Medulla oblongata (tissue), 1 donor: Measurements from ENCODE around the gene NPFFR2.
"Not testable (repeated sequence)": the region's sequence is repeated elsewhere in the genome, so short reads cannot be mapped to it uniquely, and the experiment has no call there.

ENCODE experiments used
- DNase-seq: peaks from one replicate; pipeline ENCODE4 v3.0.0-alpha.2; 2015; ENCODE audit errors: extremely low spot score

The NPFFR2 gene

DNA sequence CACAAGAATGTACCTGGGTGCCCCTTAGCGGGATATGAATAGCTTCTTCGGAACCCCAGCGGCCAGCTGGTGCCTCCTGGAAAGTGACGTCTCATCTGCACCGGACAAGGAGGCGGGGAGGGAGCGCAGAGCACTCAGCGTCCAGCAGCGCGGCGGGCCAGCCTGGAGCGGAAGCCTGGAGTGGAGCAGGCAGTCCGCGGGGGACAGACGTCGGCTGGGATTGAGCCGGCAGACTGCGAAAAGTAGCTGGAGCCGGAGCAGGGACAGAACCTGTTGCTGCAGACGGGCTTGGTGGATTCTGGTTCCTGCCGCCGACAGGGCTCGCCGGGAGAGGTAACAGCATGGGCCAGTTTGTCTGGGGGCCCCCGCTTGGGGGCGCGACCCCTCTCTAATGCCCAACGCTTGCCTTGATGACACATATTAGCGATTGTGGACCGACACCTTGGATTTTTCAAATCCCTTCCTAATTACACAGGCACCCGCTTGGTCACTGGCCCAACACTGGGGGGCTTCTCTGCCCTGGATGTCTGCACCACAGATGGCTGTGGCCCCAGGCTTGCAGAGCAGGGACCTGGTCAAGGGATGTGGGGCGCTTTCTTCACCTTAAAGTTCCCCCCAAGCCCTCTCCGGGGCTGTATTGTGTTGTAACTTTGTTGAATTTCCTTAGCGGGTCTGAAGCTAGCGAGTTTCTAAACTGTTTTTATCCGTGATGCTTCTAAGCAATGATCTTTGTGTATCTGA is at the start of gene NPFFR2:
Gene NPFFR2, plus strand, starts transcription at position 133 of the 741 bp plus-strand sequence. CDS start 96,592 bp downstream, outside the sequence.
- DNase-seq: no peak

DNA sequence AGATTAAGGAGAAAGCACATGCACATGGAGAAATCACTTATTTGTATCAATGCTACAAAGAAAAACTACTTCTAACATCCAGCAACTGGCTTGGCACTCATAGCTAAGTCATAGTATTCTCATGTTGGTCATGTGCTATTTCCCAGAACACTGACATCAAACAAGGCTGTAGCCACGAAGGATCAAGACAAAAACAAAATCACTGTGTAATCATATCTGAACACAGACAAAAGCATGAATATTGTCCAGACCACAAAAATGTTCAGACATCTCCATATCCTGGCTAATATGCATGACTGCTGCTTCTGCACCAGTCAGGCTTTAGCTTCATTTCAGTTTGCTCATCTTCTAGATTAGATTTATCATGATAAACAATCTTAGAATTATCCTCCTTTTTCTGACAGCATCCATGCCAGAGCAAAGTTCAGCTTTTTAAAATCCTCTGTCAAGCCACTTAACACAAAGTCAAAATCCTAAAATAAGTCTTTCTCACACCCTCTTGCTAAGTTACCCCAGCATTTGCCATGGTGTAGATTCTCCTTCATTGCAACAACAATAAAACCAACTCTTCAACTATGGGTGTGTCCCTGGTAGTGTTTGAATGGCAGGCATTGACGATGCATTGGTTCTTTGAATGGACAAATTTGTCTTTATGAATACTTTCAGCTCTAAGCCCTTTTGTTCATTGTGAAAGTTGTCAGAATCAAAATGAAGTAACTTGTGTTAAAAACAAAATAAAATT is 39.1 kb upstream of the NPFFR2 start:
- no peak for DNase-seq

DNA sequence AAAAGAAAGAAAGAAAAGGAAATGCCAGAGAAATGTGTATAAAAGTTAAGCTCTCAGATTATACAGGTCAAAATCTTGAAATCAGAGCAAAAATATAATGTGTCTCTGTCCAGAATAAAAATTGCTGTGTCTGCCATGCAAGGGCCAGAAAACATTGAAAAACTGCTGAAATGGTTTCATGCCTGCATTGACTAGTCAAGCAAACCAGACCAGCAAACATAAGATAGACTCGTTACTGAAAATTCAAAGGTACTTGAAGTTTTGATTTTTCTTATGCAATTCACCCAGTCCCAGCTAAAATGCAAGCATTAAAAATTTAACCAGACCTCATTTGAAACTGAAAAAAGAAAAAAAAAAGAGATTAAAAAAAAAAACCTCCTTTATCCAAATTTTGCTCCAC is 37.2 kb upstream of the NPFFR2 start:
- no peak for DNase-seq

DNA sequence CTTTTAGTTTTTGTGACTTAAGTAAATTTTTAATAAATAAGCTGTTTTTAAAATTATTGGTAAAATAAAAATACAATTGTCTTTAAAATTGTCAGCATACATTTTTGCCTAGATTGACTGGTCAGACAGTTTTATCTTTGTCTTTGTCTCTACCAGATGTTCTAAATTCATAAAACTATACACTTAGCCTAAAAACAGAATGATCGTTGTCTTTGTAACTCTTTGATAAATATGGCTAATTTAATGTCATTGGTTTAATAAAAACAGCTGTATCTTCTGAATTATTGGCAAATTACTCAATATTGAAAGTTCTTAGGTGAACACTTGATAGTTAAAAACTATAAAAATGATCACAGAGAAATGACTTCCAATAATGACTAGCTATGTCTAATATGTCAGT is 36.5 kb upstream of the NPFFR2 start:
- no peak for DNase-seq

DNA sequence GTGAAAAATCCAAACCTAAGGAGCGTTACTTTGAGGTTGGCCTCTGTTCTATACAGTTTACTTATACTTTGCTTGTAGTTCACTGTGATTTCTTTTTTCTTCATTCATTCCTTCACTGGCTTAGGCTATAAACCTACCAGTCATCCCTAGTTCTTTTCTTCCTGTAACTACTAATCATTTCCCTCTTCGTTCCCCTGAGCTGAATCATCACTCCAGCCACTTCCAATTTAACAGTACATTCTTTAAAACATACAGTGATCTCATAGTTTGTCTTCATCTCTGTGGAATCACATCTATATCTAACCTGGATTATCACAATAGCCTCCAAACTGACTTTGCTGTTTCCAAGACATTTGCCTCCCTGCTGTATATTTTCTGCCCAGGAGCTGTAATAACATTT is 25.2 kb upstream of the NPFFR2 start:
- no peak for DNase-seq

DNA sequence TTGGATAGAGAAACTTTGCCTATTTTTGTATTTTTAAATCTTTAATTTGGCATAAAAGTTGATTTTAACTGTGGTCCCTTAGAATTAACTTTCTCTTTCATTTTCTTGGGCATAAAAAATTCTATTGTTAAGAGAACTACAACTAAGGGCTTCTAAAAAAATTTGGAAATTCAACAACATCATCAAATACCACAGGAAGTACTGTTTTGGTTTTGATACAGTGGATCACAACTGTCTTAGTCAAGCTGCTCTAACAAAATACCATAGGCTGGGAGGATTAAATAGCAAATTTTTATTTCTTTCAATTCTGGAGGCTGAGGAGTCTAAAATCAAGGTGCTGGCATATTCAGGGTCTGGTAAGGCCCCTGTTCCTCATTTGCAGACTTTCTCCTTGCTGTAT is 19.9 kb upstream of the NPFFR2 start:
- no peak for DNase-seq

DNA sequence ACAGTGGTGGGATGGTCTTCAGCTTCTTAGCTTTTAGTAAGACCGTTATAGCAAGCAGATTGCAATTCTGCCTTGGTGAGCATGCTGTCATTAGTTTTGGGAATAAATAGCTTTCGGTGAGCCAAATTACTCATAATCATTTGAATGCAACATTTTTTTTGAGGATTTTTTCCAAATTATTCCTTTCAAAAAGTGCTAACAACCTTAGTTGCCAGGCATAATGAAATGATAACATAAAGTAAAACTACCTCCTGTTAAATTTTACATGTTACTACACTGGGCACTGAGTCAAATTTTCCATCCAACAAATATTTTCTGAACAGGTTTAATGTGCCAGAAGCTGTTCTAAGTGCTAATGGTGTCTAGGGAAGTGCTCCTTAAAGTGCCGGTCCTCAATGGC is 15.8 kb upstream of the NPFFR2 start:
- DNase-seq: no peak

DNA sequence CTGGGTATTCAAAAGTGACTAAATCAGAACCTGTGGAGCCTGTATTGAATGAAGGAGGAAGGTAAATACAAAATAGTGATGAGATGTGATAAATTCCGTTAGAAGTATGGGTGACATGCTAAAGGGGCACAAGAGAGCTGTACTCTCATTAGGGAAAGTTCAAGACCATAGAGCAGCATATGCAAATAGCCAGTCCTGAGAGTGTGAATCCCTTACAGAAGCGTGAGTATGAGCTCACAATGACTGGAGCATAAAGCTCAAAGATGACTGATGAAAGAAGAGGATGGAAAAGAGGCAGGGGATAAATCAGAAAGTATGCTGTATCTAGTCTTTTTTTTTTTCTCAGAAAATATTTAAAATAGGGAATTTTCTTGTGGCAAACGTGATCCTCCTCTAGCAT is 12.1 kb upstream of the NPFFR2 start:
- DNase-seq: no peak

DNA sequence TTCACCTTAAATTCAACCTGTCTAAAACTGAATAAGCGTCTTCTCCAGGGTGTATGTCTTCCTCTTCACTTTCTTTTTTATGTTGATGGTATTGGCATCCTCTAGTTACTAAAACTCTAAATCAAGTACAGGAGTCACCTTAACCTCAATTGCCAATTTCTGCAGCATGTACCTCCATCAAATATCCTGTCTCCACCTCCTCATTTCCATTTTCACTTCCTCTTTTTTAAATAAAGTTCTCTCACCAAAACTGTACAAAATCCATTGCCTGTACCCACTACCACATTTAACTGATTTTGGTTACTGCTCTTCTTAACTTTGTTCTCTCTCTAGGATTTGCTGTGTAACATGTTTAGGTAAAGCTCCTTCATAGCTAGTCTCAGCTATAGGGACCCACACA is 9.2 kb upstream of the NPFFR2 start:
- no peak for DNase-seq

DNA sequence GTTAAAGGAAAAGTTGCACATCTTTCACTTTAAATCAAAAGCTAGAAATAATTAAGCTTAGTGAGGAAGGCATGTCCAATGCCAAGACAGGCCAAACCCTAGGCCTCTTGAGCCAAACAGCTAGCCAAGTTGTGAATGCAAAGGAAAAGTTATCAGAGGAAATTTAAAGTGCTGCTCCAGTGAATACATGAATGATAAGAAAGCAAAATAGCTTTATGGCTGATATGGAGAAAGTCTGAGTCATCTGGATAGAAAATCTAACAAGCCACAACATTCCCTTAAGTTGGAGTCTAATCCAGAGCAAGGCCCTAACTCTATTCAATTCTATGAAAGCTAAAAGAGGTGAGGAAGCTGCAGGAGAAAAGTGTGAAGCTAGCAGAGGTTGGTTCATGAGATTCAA is 23.8 kb downstream of the NPFFR2 start:
- no peak for DNase-seq

DNA sequence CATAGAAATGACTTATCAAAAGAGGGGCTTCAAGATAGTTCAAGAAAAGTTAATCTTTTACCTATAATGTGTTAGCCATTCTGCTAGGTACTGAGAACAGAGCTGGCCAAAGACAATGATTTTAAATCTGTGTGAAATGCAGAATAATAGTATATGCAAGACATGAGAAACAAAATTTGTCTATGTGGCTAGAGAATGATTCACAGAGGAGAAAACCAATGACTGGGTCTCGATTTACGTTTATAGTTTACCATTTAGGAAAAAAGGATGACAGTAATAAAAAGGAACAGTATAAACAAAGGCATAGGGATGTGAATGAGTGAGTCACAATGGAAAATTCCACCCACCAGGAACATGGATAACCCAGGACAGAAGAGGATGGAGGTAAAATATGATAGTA is 31.9 kb downstream of the NPFFR2 start:
- no peak for DNase-seq

DNA sequence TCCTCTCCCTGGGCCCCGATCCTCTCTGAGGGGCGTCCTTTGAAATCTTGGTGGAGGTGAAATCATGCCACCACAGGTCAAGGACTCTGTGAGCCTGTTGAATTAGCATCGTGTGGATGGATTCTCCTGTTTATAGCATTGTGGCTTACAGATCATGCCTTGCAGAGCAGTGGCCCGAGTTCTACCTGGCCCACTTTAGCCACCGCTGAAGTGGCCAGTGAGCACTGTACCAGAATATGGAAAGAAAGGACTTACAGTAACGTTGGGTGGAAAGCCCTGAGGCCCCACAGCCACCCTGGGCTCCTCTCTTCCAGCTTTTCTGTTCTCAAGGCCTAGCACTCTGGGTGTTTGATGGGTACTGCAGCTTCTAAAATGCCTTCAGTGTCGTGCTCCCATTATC is 35.3 kb downstream of the NPFFR2 start:
- no peak for DNase-seq

DNA sequence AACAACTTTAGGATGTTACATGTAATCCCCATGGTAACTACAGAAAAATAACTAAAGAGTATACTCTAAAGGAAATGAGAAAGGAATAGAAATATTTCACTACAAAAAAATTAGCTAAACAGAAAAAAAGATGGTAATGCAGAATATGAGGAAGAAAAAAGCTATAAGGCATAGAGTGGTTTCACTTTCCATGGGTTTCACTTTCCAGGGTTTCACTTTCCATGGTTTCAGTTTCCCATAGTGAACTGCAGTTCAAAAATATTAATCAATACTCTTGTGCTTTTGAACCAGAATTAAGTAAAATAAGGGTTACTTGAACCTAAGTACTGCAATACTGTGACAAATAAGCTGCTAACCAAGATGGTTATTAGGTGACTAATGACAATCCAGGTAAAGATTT is 42.0 kb downstream of the NPFFR2 start:
- DNase-seq: no peak

DNA sequence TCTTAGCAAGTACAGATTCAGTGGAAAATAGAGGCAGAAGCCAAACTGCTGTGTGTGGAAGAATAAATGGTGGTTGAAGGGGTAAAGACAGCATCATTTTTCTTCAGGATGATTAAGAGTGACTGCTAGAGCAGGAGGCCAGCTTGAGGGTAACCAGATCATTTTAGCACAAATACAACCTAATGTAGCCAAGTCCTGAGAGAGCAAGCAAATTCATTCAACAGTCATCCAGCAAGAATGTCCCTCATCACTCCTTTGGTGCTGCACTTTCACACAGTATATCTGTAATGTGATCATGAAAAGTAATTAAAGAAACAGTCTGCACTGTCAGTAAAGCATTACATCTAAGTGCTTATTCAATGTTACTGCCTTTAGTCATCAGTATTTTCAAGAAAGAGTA is 44.8 kb downstream of the NPFFR2 start:
- DNase-seq: no peak

DNA sequence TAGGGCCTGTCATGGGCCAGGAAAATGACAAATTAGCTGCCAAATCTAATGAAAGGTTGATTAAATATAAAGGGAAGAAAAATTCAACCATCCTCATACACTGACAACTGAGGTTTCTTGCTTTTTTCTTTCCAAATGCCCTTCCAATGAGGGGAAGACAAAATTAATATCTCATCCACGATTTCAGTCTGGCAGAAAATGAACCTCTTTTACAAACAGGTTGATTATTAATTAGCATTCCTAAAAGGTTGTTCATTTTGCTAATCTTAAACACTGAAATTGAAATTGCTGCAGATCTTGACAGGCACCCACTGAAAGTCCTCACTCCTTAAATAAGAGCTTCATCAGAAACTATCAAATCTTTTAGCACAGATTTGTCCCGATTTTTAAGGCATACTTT is 45.5 kb downstream of the NPFFR2 start:
- DNase-seq: no peak

DNA sequence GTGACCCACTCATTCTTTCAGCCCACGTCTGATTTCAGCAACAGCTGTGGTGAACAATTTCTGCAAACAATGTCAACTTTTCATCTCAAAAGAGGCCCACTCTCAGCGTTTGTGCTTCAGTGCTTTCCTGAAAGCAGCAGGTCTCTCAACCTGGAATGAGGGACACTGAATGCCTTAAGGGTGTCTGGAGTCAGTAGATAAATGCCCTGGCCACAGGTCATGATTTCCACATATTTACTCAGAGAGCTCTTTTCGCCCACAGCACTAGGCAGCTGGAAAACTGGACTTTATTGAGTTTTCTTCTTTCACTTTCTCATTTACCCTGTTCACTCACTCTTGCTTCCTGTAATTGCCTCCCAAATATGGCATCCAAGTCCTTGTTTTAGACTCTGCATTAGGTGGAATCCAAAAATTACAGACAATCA is 52.8 kb downstream of the NPFFR2 start:
- DNase-seq: no peak

DNA sequence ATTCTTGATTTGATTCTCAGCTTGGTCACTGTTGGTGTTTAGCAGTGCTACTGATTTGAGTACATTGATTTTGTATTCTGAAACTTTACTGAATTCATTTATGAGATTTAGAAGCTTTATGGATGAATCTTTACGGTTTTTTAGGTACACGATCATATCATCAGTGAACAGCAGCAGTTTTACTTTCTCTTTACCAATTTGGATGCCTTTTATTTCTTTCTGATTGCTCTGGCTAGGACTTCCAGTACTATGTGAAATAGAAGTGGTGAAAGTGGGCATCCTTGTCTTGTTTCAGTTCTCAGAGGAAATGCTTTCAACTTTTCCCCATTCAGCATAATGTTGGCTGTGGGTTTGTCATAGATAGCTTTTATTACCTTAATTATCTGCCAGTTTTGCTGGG is 58.8 kb downstream of the NPFFR2 start:
- DNase-seq: not testable (repeated sequence)

DNA sequence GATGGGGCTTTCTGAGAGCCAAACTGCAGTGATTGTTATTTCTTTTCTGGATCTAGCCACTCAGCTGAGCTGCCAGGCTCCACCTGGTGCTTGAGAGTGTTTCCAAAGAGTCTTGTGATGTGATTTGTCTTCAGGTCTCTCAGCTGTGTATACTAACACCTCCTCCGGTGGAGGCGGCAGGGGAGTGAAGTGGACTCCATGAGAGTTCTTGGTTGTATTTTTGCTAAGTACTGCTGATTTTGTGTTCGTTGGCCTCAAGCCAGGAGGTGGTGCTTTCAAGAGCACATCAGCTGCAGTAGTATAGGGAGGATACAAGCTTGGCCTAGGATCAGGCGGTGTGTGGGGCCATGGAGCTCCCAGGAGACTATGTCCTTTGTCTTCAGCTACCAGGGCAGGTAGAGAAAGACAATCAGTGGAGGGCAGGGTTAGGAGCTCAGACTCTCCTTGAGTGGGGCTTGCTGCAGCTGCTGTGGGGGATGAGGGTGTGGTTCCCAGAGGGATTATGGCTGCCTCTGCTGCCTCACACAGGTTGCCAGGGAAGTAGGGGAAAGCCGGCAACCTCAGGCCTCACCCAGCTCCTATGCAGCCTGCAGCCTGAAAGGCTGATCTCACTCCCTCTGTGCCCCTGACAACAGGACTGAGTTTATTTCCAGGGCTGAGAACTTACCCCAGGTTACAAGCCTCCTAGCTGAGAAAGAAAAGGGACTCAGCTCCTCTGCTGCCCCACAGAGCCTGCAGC is 62.4 kb downstream of the NPFFR2 start:
- no peak for DNase-seq

DNA sequence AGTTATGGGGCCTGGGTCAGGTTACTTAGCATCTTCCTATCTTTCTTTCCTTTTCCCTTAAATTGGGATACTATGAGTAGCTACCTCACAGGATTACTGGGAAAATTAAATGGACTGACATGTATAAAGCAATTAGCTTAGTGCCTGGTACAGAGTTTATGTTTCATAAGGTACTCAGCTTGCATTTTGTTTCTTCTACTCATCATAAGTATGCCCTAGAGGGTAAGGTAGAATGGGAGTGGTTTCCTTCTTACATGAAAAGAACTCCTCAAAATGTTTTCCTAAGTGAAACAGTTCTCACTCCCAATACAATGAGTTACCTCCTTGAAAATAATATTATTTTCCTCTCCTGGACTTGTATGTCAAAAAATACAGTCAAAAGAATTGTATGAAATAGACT is 75.7 kb downstream of the NPFFR2 start:
- DNase-seq: no peak

DNA sequence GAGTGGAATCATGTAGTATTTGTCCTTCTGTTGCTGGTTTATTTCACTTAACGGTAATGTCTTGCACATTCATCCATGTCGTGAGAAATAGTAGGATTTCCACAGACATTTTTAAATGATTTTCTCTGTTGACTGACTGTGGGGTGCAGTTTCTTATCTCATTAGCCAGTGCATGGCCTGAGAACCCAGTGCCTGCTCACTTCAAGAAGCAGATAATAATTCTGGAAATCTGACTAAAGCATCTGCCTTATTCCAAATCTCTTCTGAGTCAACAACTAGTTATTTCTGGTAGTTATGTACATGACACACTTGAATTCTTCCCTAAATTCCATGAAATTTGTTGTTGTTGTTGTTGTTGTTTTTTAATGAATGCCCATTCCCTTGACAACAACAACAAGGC is 77.6 kb downstream of the NPFFR2 start:
- DNase-seq: no peak

DNA sequence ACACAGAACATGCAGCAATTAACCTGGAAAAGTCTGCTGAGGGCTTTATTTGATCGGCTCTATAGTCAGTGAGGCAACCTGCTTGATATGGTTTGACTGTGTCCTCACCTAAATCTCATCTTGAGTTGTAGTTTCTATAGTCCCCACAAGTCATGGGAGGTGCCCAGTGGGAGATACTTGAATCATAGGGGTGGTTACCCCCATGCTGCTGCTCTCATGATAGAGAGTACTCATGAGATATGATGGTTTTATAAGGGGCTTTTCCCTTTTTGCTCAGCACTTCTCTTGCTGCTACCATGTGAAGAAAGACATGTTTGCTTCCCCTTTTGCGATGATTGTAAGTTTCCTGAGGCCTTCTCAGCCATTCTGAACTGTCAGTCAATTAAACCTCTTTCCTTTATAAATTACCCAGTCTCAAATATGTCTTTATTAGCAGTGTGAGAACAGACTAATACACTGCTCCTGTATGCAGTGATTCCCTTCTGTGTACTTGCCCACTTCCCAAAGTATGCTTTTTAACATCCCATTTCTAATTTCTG is 78.2 kb downstream of the NPFFR2 start:
- no peak for DNase-seq

DNA sequence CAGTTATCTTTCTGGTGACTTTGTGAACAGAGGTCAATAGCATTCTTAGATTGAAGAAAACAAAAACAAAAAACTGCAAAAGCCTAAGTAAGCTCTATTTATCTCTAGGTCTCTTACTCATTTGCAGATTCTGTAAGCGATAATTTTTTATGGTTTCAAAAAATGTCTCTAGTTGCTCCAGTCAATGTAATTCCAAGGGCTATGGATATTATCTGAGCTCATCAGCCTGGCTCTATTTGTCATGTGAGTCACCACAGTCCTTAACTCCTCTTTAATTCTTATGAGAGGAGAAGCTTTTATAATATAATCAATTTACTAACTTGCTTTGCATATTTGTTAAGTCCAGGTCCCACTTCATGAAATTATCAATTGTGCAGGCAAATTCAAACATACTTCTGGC is 79.1 kb downstream of the NPFFR2 start:
- no peak for DNase-seq

DNA sequence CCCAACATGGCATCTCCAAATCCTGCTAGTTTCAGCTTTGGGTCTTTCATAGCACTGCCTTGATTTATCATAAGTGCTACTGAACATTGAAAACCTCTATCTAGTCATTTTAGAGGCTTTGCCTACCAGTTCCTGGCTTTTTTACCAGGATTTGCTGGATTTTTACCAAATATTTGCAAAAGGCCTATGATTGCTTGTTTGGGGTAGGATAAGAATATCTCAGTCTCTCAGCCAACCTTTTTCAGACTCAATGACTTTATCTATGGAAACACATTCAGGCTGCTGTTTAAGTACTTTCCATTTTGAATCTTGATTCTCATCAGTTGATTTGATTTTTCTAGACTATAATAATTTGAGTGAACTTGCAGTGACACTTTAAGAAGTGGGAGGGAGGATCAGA is 80.1 kb downstream of the NPFFR2 start:
- DNase-seq: no peak
